H9 (cell line): Measurements from ENCODE around the gene CD2BP2. TPM values are rescaled to one million over a fixed set of nuclear protein-coding genes. Genes with fewer than 3 reads are reported as not detected.

Experiments used
- DNase-seq: peaks from one replicate; pipeline ENCODE4 v3.0.0-alpha.2; 2017
- H2AFZ ChIP-seq: one replicate; pipeline ENCODE4 v1.6.1; 2013; ENCODE audit warnings: mild to moderate bottlenecking, low read length, control low read depth, moderate library complexity
- H2AK5ac ChIP-seq: 2 replicates; pipeline ENCODE4 v1.6.1; 2013; ENCODE audit warnings: low read length, control low read depth, mixed read lengths; ENCODE audit not compliant: insufficient read length
- H2BK120ac ChIP-seq: one replicate; pipeline ENCODE4 v1.6.1; 2013; ENCODE audit warnings: low read depth, mild to moderate bottlenecking, low read length, control low read depth, inconsistent platforms; ENCODE audit not compliant: poor library complexity, severe bottlenecking
- H2BK12ac ChIP-seq: 2 replicates; pipeline ENCODE4 v1.6.1; 2013; ENCODE audit warnings: low read length, control low read depth, mixed read lengths, low read depth; ENCODE audit not compliant: insufficient read length
- H2BK15ac ChIP-seq: 2 replicates; pipeline ENCODE4 v1.6.1; 2013; ENCODE audit warnings: low read depth, low read length, control low read depth
- H2BK20ac ChIP-seq: one replicate; pipeline ENCODE4 v1.6.1; 2013; ENCODE audit warnings: low read depth, mild to moderate bottlenecking, low read length, control low read depth, inconsistent platforms; ENCODE audit not compliant: poor library complexity, severe bottlenecking
- H2BK5ac ChIP-seq: 2 replicates; pipeline ENCODE4 v1.6.1; 2013; ENCODE audit warnings: low read length, control low read depth, mixed read lengths; ENCODE audit not compliant: insufficient read length
- H3K14ac ChIP-seq: 2 replicates; pipeline ENCODE4 v1.6.1; 2013; ENCODE audit warnings: low read length, control low read depth; ENCODE audit not compliant: insufficient read depth
- H3K18ac ChIP-seq: 2 replicates; pipeline ENCODE4 v1.6.1; 2013; ENCODE audit warnings: low read depth, mild to moderate bottlenecking, mixed read lengths, low read length, control low read depth; ENCODE audit not compliant: insufficient read length
- H3K23ac ChIP-seq: 2 replicates; pipeline ENCODE4 v1.6.1; 2013; ENCODE audit warnings: low read length, control low read depth, mixed read lengths, low read depth; ENCODE audit not compliant: insufficient read length
- H3K23me2 ChIP-seq: 2 replicates; pipeline ENCODE4 v1.6.1; 2013; ENCODE audit warnings: low read depth, mild to moderate bottlenecking, mixed read lengths, low read length, control low read depth; ENCODE audit not compliant: insufficient read length, poor library complexity, severe bottlenecking
- H3K27ac ChIP-seq: 2 replicates; pipeline ENCODE4 v1.5.1; 2013; ENCODE audit warnings: low read length, control low read depth, mixed read lengths, low read depth; ENCODE audit not compliant: insufficient read length
- H3K27me3 ChIP-seq: 2 replicates; pipeline ENCODE4 v1.6.1; 2013; ENCODE audit warnings: low read length, control low read depth, inconsistent platforms; ENCODE audit not compliant: insufficient read depth
- H3K4ac ChIP-seq: 2 replicates; pipeline ENCODE4 v1.6.1; 2013; ENCODE audit warnings: low read depth, mild to moderate bottlenecking, control low read depth, inconsistent platforms, low read length, moderate library complexity
- H3K4me1 ChIP-seq: 2 replicates; pipeline ENCODE4 v1.6.1; 2013; ENCODE audit warnings: low read length, control low read depth, inconsistent platforms; ENCODE audit not compliant: insufficient read depth
- H3K4me2 ChIP-seq: 2 replicates; pipeline ENCODE4 v1.6.1; 2013; ENCODE audit warnings: low read length, control low read depth, mixed read lengths; ENCODE audit not compliant: insufficient read length, insufficient read depth
- H3K56ac ChIP-seq: 2 replicates; pipeline ENCODE4 v1.6.1; 2013; ENCODE audit warnings: low read depth, mild to moderate bottlenecking, mixed read lengths, low read length, control low read depth; ENCODE audit not compliant: insufficient read length
- H3K79me1 ChIP-seq: 2 replicates; pipeline ENCODE4 v1.6.1; 2013; ENCODE audit warnings: low read depth, mild to moderate bottlenecking, moderate library complexity, low read length, control low read depth, inconsistent platforms; ENCODE audit not compliant: insufficient read depth, poor library complexity, severe bottlenecking
- H3K79me2 ChIP-seq: 2 replicates; pipeline ENCODE4 v1.6.1; 2013; ENCODE audit warnings: low read length, control low read depth, inconsistent platforms; ENCODE audit not compliant: insufficient read depth
- H3K9ac ChIP-seq: 2 replicates; pipeline ENCODE4 v1.6.1; 2013; ENCODE audit warnings: low read length, control low read depth, mixed read lengths; ENCODE audit not compliant: insufficient read length; ENCODE audit errors: extremely low read depth
- H3K9me3 ChIP-seq: one replicate; pipeline ENCODE4 v1.6.1; 2013; ENCODE audit warnings: low read depth, low read length, inconsistent platforms; ENCODE audit not compliant: control insufficient read depth
- H3T11ph ChIP-seq: one replicate; pipeline ENCODE4 v1.6.1; 2013; ENCODE audit warnings: mild to moderate bottlenecking, low read length, control low read depth, inconsistent platforms
- H4K20me1 ChIP-seq: one replicate; pipeline ENCODE4 v1.6.1; 2013; ENCODE audit not compliant: control insufficient read depth, insufficient read length, insufficient read depth
- H4K5ac ChIP-seq: 2 replicates; pipeline ENCODE4 v1.6.1; 2013; ENCODE audit warnings: low read depth, mild to moderate bottlenecking, mixed read lengths, low read length, control low read depth; ENCODE audit not compliant: insufficient read length
- H4K8ac ChIP-seq: replicated peaks from 2 replicates; pipeline ENCODE4 v1.6.1; 2013; ENCODE audit warnings: low read length, control low read depth, mixed read lengths, low read depth; ENCODE audit not compliant: insufficient read length
- H4K91ac ChIP-seq: 2 replicates; pipeline ENCODE4 v1.6.1; 2013; ENCODE audit warnings: low read depth, mild to moderate bottlenecking, moderate library complexity, mixed read lengths, low read length, control low read depth; ENCODE audit not compliant: insufficient read length
- H3K27ac Mint-ChIP-seq, 3 experiments: 2 replicates in 2 of 3; 3 replicates in 1 of 3; pipeline ENCODE4 v1.8.0; 2020 to 2021; ENCODE audit warnings: mixed read lengths in 3 of 3, mild to moderate bottlenecking in 1 of 3, moderate library complexity in 1 of 3
- H3K27me3 Mint-ChIP-seq: 2 replicates; pipeline ENCODE4 v1.8.0; 2021; ENCODE audit warnings: low read depth, mild to moderate bottlenecking, moderate library complexity, mixed read lengths
- H3K36me3 Mint-ChIP-seq, 3 experiments: 2 replicates in 2 of 3; 3 replicates in 1 of 3; pipeline ENCODE4 v1.8.0; 2020 to 2021; ENCODE audit warnings: low read depth in 3 of 3, mixed read lengths in 3 of 3; ENCODE audit not compliant: insufficient read depth in 1 of 3
- H3K4me1 Mint-ChIP-seq, 2 experiments: 2 replicates each; pipeline ENCODE4 v1.8.0; 2020; ENCODE audit warnings: mixed read lengths in 2 of 2
- H3K4me3 Mint-ChIP-seq, 2 experiments: 2 replicates in 1 of 2; 3 replicates in 1 of 2; pipeline ENCODE4 v1.8.0; 2020 to 2021; ENCODE audit warnings: mild to moderate bottlenecking in 2 of 2, mixed read lengths in 2 of 2, moderate library complexity in 1 of 2
- H3K9me3 Mint-ChIP-seq, 2 experiments: 2 replicates in 1 of 2; 3 replicates in 1 of 2; pipeline ENCODE4 v1.8.0; 2020; ENCODE audit warnings: mild to moderate bottlenecking in 2 of 2, mixed read lengths in 2 of 2, moderate library complexity in 1 of 2
- CTCF ChIP-seq: fragments of 200-600 bp; sonication (generic); conservative IDR thresholded peaks from 3 replicates; pipeline ENCODE4 v1.8.0; 2021; ENCODE audit warnings: antibody characterized with exemption, mild to moderate bottlenecking
- WGBS: extraction: QIAGEN DNeasy Blood & Tissue Kit; methylation state at CpG from one replicate; pipeline ENCODE4 v1.1.7; 2013; ENCODE audit warnings: missing lambda C conversion rate, low lambda C conversion rate, mixed read lengths; ENCODE audit not compliant: insufficient read length; ENCODE audit errors: extremely low coverage; 5-methylcytosine and 5-hydroxymethylcytosine counted together
- total RNA-seq: library from RNA; stranded (reverse); gene quantifications from 2 replicates; pipeline ENCODE4 v1.2.1, GENCODE V29; 2021

CD2BP2 gene
- total RNA-seq, 1 experiment from 2014 or later = 90.1 TPM

GRCh38 chr16:30350134-30350871 is 4.8 kb downstream of the CD2BP2 start:
- Histone ChIP-seq H3K27me3 (no peaks in the 10 kb centered on the region), H3K23me2 (peaks cover 5% of the 10 kb centered on the region), H3T11ph (no peak overlapping the region), H2AFZ (no peak overlapping the region), H4K20me1 (no peaks in the 10 kb centered on the region), H2BK20ac (no peak overlapping the region), H3K9ac (no peak overlapping the region), H3K4ac (no peak overlapping the region), H3K4me2 (no peak overlapping the region), H3K23ac (no peak overlapping the region), H4K8ac (no peak overlapping the region), H3K4me1 (no peaks in the 10 kb centered on the region), H3K9me3 (no peaks in the 10 kb centered on the region), H2BK5ac (no peak overlapping the region), H2BK15ac (no peak overlapping the region), H4K91ac (no peak overlapping the region), H3K79me1 (peaks cover 8% of the 10 kb centered on the region), H3K18ac (no peak overlapping the region), H3K79me2 (peaks cover 3% of the 10 kb centered on the region; the same call in 1 of the 2 replicates), H4K5ac (no peak overlapping the region), H2AK5ac (no peak overlapping the region), H3K14ac (no peak overlapping the region), H3K27ac (no peak overlapping the region), H2BK12ac (no peak overlapping the region), H2BK120ac (no peak overlapping the region), H3K56ac (no peak overlapping the region)
- H3K4me1 Mint-ChIP-seq = peaks cover 5 to 9% of the 10 kb centered on the region in 2 experiments
- WGBS = no CpG with 5 or more reads among the region's 3 CpGs
- no peaks in the 10 kb centered on the region for H3K9me3 Mint-ChIP-seq
- no peaks in the 10 kb centered on the region; the same call in 1 of the 2 replicates for H3K27me3 Mint-ChIP-seq
- no peak for DNase-seq
- no peak overlapping the region; a peak in 1 of 5 replicates for H3K4me3 Mint-ChIP-seq
- no peak for TF ChIP-seq CTCF
- 0 out of 7 replicates have a peak overlapping the region, but pooled peaks of 1 of the 3 experiments have one; percentile 7 for H3K27ac Mint-ChIP-seq
- peaks cover 25 to 54% (median 47%) of the 10 kb centered on the region in 3 experiments; a peak in 6 of 7 replicates for H3K36me3 Mint-ChIP-seq
